ENCODE data around the gene PERP.

Gene PERP

DNA sequence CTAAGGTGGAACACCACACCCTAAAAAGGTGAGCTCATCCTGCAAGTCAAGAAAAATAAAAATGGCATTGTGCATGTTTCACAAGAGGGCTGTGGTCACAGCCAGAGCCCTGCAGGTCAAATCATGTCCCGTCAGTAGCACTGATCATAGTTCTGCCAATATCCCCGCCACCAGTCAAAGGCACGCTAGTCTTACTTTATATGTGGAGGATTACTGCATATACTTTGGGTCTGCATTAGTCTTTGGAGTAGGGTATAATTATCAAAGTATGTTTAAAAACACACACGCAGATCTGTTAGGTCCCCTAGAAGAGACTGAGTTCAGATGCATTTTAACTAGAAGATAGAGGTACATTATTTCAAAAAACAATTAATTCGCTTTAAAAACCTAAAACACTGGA, 1.8 kb downstream of the PERP start:
- no peak overlapping the region for H3K27ac ChIP-seq (ENCODE audit: low read length)
- H3K9me3 ChIP-seq (ENCODE audit: control insufficient read depth, insufficient read depth, low read length): no peaks in the 10 kb centered on the region
- no peak overlapping the region for H3K4me3 ChIP-seq (ENCODE audit: low read length)
- H3K4me1 ChIP-seq (ENCODE audit: control insufficient read depth, insufficient read depth, low read length): no peaks in the 10 kb centered on the region
- no peaks in the 10 kb centered on the region for H3K36me3 ChIP-seq (ENCODE audit: control insufficient read depth, insufficient read depth, low read length)
- DNase-seq (ENCODE audit: low read depth, low spot score): no peak
- H3K27me3 ChIP-seq (ENCODE audit: control insufficient read depth, insufficient read depth, low read length): no peaks in the 10 kb centered on the region
- no CpG with 5 or more reads among the region's 5 CpGs for WGBS (ENCODE audit: insufficient coverage, insufficient read length)

DNA sequence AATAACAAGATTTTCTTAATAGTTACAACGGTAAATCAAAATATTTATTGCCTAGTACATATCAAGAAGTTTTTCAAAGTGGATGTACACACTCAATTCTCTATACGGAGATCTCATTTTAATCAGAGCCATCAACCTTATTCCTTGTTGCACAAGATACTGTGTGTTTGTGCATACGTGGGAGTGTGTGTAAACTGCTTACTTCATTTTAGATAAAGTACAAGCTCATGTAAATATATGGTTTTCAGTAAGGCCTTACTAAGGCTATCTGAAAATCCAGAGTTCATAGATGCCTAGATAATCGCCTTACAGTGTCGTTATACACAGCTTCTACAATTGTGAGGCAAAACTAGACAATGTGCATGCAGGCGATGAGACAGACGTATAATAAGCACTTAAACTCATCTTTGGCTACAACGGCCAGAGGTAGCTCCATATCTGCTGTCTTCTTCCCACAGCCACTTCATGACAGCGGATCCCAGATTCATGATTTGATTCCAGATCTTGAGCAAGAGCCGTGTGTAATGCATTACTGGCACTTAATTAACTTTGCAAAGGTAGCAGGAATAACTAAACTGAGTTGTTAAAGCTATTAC, 2.5 kb downstream of the PERP start:
- Histone ChIP-seq H3K27ac (ENCODE audit: low read length) (no peak overlapping the region), H3K36me3 (ENCODE audit: control insufficient read depth, insufficient read depth, low read length) (no peaks in the 10 kb centered on the region), H3K4me3 (ENCODE audit: low read length) (no peak overlapping the region), H3K9me3 (ENCODE audit: control insufficient read depth, insufficient read depth, low read length) (no peaks in the 10 kb centered on the region), H3K27me3 (ENCODE audit: control insufficient read depth, insufficient read depth, low read length) (no peaks in the 10 kb centered on the region), H3K4me1 (ENCODE audit: control insufficient read depth, insufficient read depth, low read length) (no peaks in the 10 kb centered on the region)
- no CpG with 5 or more reads among the region's 10 CpGs for WGBS (ENCODE audit: insufficient coverage, insufficient read length)
- DNase-seq (ENCODE audit: low read depth, low spot score): no peak

DNA sequence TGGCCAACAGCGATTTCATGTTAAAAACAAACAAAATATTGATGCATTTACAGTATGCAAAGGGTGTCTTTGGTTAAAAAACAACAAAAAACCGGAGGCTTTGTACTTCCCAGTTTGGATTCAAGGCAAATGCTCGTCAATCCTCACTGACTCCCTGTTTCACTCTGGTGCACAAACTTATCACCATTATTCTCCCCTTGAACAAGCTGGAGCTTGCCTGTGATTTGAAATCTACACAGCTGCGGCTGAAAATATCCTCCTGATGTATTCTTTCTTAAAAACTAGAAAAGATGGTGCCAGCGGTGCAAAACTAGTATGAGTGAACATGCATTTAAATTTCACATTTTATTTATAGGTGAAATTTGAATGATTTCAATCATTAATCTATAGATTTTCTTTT, 3.3 kb downstream of the PERP start:
- no peak for DNase-seq (ENCODE audit: low read depth, low spot score)
- H3K36me3 ChIP-seq (ENCODE audit: control insufficient read depth, insufficient read depth, low read length): no peaks in the 10 kb centered on the region
- no peaks in the 10 kb centered on the region for H3K27me3 ChIP-seq (ENCODE audit: control insufficient read depth, insufficient read depth, low read length)
- no peak overlapping the region for H3K27ac ChIP-seq (ENCODE audit: low read length)
- WGBS (ENCODE audit: insufficient coverage, insufficient read length): no CpG with 5 or more reads among the region's 5 CpGs
- no peak overlapping the region for H3K4me3 ChIP-seq (ENCODE audit: low read length)
- no peaks in the 10 kb centered on the region for H3K4me1 ChIP-seq (ENCODE audit: control insufficient read depth, insufficient read depth, low read length)
- H3K9me3 ChIP-seq (ENCODE audit: control insufficient read depth, insufficient read depth, low read length): no peaks in the 10 kb centered on the region

DNA sequence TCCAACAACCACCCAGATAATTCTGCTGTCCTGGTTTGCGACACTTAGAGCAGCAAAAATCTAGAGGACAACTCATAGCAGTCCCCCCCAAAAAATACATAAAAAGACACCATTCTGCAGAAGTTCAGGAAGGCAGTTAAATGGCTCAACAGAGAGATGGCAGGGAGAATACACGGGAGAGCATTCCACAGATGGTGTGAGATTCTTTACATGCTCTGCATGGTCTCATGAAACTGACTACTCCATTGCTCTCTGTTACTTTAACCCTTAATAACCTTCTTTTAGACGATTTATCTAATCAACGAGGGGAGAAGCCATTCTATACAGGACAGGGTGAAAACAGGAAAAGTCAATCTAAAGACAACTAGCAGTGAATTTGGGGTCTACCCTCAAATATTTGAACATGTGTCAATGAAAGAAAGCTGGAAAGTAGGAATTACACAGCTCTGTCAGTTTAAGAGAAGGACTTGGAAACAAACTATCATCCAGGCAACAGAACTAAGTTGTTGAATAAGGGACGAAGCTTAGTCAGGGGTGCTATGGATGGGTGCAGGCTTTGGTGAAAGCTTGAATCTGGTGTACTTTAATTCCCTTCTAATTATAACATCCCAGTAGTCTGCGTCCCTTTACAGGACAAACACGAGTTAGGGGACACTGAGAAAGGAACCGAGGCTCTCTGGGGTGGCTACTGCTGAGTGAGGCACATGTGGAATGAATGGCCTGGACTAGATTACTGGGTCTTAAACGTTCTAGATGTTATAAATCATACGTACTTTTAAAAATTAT, 5.1 kb downstream of the PERP start:
- Histone ChIP-seq H3K4me1 (ENCODE audit: control insufficient read depth, insufficient read depth, low read length) (no peaks in the 10 kb centered on the region), H3K4me3 (ENCODE audit: low read length) (no peak overlapping the region), H3K27ac (ENCODE audit: low read length) (no peak overlapping the region), H3K27me3 (ENCODE audit: control insufficient read depth, insufficient read depth, low read length) (no peaks in the 10 kb centered on the region), H3K9me3 (ENCODE audit: control insufficient read depth, insufficient read depth, low read length) (no peaks in the 10 kb centered on the region), H3K36me3 (ENCODE audit: control insufficient read depth, insufficient read depth, low read length) (no peaks in the 10 kb centered on the region)
- no peak for DNase-seq (ENCODE audit: low read depth, low spot score)
- WGBS (ENCODE audit: insufficient coverage, insufficient read length): no CpG with 5 or more reads among the region's 10 CpGs

DNA sequence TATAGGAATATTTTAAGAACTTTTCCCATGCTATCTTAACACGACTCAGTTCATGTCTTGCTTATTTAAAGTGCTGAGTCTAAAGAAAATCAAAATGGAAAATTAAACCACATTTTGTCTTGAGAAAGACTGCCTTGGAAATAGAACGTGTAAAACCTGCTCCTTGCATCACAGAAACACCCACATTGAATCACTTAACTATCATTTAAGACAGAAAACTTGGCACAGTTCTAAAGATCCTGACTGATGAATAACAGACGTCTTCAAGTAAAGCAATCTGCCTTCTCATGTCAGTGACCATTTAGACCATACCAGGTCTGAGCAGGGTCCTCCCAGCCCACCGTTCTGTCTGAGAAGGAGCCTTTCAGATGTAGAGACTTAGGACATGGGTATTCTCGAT, 7.4 kb downstream of the PERP start:
- H3K4me3 ChIP-seq (ENCODE audit: low read length): no peak overlapping the region

DNA sequence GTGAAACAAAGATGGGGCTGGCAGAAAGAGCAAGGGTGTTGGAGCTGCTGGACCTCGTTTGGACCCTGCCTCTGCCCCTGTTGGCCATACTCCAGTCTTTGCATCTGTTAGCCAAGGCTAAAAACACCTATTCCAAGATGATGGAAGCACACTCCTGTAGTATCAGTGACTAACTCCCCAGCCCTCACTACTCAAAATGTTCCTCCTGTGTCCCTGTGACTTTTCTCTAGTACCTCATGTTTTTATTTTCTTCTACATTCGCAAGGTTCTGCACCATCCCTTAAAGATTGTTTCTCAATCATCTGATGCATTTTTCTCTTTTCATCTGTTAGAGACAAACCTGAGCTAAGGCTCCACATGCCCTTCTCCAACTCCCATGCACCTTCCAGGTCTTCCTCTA, 8.9 kb downstream of the PERP start:
- no peak overlapping the region for H3K27ac ChIP-seq (ENCODE audit: low read length)
- no peaks in the 10 kb centered on the region for H3K9me3 ChIP-seq (ENCODE audit: control insufficient read depth, insufficient read depth, low read length)
- no peaks in the 10 kb centered on the region for H3K36me3 ChIP-seq (ENCODE audit: control insufficient read depth, insufficient read depth, low read length)
- no peaks in the 10 kb centered on the region for H3K27me3 ChIP-seq (ENCODE audit: control insufficient read depth, insufficient read depth, low read length)
- no peak overlapping the region for H3K4me3 ChIP-seq (ENCODE audit: low read length)
- no CpG with 5 or more reads among the region's 2 CpGs for WGBS (ENCODE audit: insufficient coverage, insufficient read length)
- H3K4me1 ChIP-seq (ENCODE audit: control insufficient read depth, insufficient read depth, low read length): no peaks in the 10 kb centered on the region
- no peak for DNase-seq (ENCODE audit: low read depth, low spot score)

More for the DNA sequence above, 7.4 kb downstream of the PERP start:
- no peak overlapping the region for H3K27ac ChIP-seq (ENCODE audit: low read length)
- H3K36me3 ChIP-seq (ENCODE audit: control insufficient read depth, insufficient read depth, low read length): no peaks in the 10 kb centered on the region
- WGBS (ENCODE audit: insufficient coverage, insufficient read length): no CpG with 5 or more reads among the region's 5 CpGs
- no peaks in the 10 kb centered on the region for H3K9me3 ChIP-seq (ENCODE audit: control insufficient read depth, insufficient read depth, low read length)
- no peaks in the 10 kb centered on the region for H3K27me3 ChIP-seq (ENCODE audit: control insufficient read depth, insufficient read depth, low read length)
- DNase-seq (ENCODE audit: low read depth, low spot score): no peak
- H3K4me1 ChIP-seq (ENCODE audit: control insufficient read depth, insufficient read depth, low read length): no peaks in the 10 kb centered on the region

DNA sequence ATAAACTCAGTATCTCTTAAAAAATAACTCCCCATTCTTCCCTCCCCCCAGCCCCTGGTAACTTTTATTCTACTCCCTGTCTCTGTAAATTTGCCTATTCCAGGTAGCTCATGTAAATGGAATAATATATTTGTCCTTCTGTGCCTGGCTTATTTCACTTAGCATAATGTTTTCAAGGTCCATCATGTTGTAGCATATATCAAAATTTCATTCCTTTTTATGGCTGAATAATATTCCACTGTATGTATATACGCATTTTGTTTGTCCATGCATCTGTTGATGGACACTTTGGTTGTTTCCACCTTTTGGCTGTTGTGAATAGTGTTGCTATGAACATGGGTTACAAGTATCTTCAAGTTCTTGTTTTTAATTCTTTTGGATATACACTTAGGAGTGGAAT, 13.0 kb downstream of the PERP start:
- H3K4me3 ChIP-seq (ENCODE audit: low read length): no peak overlapping the region
- no CpG with 5 or more reads among the region's 1 CpG for WGBS (ENCODE audit: insufficient coverage, insufficient read length)

DNA sequence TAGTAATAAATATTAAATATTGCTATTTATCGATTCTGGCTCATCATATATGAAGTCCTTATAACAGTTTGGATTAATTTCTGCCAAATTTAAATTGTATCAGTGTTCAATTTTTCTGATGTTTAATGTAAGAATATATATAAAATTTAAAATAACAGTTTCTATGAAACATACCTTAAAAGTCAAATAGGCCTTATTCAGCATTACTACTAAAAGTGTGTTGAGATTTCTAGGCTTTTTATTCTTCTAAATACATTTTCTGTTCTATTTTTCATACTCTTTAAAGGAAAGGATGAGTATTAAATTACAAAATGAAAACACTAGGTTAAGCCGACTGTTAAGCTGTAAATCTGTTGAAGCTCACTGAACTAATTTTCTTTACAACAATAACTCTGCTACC, 13.6 kb downstream of the PERP start:
- no CpG with 5 or more reads among the region's 2 CpGs for WGBS (ENCODE audit: insufficient coverage, insufficient read length)
- Histone ChIP-seq H3K36me3 (ENCODE audit: control insufficient read depth, insufficient read depth, low read length) (peaks cover 3% of the 10 kb centered on the region; the same call in 1 of the 2 replicates), H3K4me1 (ENCODE audit: control insufficient read depth, insufficient read depth, low read length) (no peaks in the 10 kb centered on the region), H3K27me3 (ENCODE audit: control insufficient read depth, insufficient read depth, low read length) (no peaks in the 10 kb centered on the region), H3K27ac (ENCODE audit: low read length) (no peak overlapping the region), H3K4me3 (ENCODE audit: low read length) (no peak overlapping the region), H3K9me3 (ENCODE audit: control insufficient read depth, insufficient read depth, low read length) (no peaks in the 10 kb centered on the region)
- no peak for DNase-seq (ENCODE audit: low read depth, low spot score)

More for the DNA sequence above, 13.0 kb downstream of the PERP start:
- no peak for DNase-seq (ENCODE audit: low read depth, low spot score)
- Histone ChIP-seq H3K9me3 (ENCODE audit: control insufficient read depth, insufficient read depth, low read length) (no peaks in the 10 kb centered on the region), H3K4me1 (ENCODE audit: control insufficient read depth, insufficient read depth, low read length) (no peaks in the 10 kb centered on the region), H3K27me3 (ENCODE audit: control insufficient read depth, insufficient read depth, low read length) (no peaks in the 10 kb centered on the region), H3K36me3 (ENCODE audit: control insufficient read depth, insufficient read depth, low read length) (peaks cover 3% of the 10 kb centered on the region; the same call in 1 of the 2 replicates), H3K27ac (ENCODE audit: low read length) (no peak overlapping the region)

DNA sequence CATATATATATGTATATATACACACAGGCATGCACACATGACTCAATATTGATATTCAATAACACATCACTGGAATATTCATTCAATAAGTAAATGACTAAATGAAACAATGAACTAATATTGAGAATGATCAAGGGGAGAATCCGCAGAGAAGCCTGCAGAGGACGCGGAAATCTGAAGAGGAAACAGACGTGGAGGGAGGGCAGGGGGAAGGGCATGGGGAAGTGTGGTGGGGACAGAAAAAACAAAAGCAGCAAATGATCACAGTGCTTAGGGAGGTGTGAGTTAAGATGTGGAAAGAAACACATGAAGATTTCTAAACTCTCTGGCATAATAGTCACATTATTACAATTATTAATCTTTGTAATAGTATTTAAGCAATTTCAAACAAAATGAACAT, 14.5 kb downstream of the PERP start:
- WGBS (ENCODE audit: insufficient coverage, insufficient read length): no CpG with 5 or more reads among the region's 4 CpGs
- Histone ChIP-seq H3K9me3 (ENCODE audit: control insufficient read depth, insufficient read depth, low read length) (no peaks in the 10 kb centered on the region), H3K27ac (ENCODE audit: low read length) (no peak overlapping the region), H3K36me3 (ENCODE audit: control insufficient read depth, insufficient read depth, low read length) (peaks cover 3% of the 10 kb centered on the region; the same call in 1 of the 2 replicates), H3K4me1 (ENCODE audit: control insufficient read depth, insufficient read depth, low read length) (no peaks in the 10 kb centered on the region), H3K4me3 (ENCODE audit: low read length) (no peak overlapping the region), H3K27me3 (ENCODE audit: control insufficient read depth, insufficient read depth, low read length) (no peaks in the 10 kb centered on the region)
- no peak for DNase-seq (ENCODE audit: low read depth, low spot score)

DNA sequence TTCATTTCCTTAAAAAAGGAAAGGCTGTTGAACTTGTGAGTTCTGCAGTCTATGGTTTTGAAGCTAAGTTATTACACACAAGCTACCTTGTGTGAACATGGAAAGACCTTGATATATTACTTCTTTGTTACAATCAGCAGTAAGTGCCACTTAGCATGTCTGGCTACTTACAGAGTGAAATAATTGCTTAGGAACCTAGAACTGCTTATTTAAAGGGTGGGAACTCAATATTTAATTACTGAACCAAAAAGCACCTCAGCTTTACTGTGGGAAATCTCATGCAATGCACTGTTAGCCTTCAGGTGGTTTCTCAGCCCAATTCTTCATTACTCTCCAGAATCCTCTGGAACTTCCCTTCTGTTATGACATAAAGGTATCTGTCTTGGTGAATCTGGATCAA, 17.9 kb downstream of the PERP start:
- Histone ChIP-seq H3K27ac (ENCODE audit: low read length) (no peak overlapping the region), H3K9me3 (ENCODE audit: control insufficient read depth, insufficient read depth, low read length) (no peaks in the 10 kb centered on the region), H3K4me3 (ENCODE audit: low read length) (no peak overlapping the region), H3K36me3 (ENCODE audit: control insufficient read depth, insufficient read depth, low read length) (peaks cover 3% of the 10 kb centered on the region; the same call in 1 of the 2 replicates), H3K4me1 (ENCODE audit: control insufficient read depth, insufficient read depth, low read length) (peaks cover 2% of the 10 kb centered on the region), H3K27me3 (ENCODE audit: control insufficient read depth, insufficient read depth, low read length) (no peaks in the 10 kb centered on the region)
- no peak for DNase-seq (ENCODE audit: low read depth, low spot score)

DNA sequence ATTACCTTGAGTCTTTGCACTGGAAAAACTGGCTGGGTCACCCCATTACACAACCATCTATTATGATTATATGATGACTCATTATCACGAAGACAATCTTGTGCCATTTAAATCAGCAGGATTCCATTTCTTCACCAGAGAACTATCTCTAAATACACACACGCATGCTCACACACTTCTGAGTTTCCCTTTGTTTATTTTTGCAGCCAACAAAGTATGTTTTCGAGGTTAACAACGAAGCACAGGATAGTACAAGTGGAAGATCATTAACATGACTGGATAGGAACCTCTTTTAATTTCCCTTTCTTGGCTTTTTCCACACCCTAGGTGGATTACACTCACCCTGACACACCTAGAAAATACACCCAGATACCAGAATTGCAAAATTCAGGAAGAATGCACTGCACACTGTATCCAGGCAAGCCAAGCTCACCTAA, 18.9 kb downstream of the PERP start:
- DNase-seq (ENCODE audit: low read depth, low spot score): no peak
- no peak overlapping the region for H3K27ac ChIP-seq (ENCODE audit: low read length)
- no peaks in the 10 kb centered on the region for H3K27me3 ChIP-seq (ENCODE audit: control insufficient read depth, insufficient read depth, low read length)
- H3K36me3 ChIP-seq (ENCODE audit: control insufficient read depth, insufficient read depth, low read length): peaks cover 3% of the 10 kb centered on the region; the same call in 1 of the 2 replicates
- H3K4me1 ChIP-seq (ENCODE audit: control insufficient read depth, insufficient read depth, low read length): peaks cover 2% of the 10 kb centered on the region
- no peaks in the 10 kb centered on the region for H3K9me3 ChIP-seq (ENCODE audit: control insufficient read depth, insufficient read depth, low read length)
- WGBS (ENCODE audit: insufficient coverage, insufficient read length): no CpG with 5 or more reads among the region's 4 CpGs
- no peak overlapping the region for H3K4me3 ChIP-seq (ENCODE audit: low read length)
